Mucosa of descending colon (tissue), 3 donors: ENCODE measurements around the gene GNRH2. TPM values are rescaled to one million over a fixed set of nuclear protein-coding genes. Genes with fewer than 3 reads are reported as not detected.
"Not testable (repeated sequence)": the region's sequence is repeated elsewhere in the genome, so short reads cannot be mapped to it uniquely, and the experiment has no call there.

Experiments
- ATAC-seq: fragments of 200-7000 bp; cut with Tn5 transposase; one replicate; pipeline ENCODE4 v1.9.1; 2020; ENCODE audit warnings: mild to moderate bottlenecking, moderate library complexity
- DNase-seq, 3 donors: peaks; one replicate each; pipeline ENCODE4 v3.0.0-alpha.2; 2020
- H3K36me3 ChIP-seq: fragments of 200-600 bp; one replicate; pipeline ENCODE4 v1.8.0; 2021; ENCODE audit warnings: low read depth, mild to moderate bottlenecking
- H3K4me1 ChIP-seq: fragments of 200-600 bp; one replicate; pipeline ENCODE4 v1.8.0; 2021; ENCODE audit warnings: low read depth, mild to moderate bottlenecking
- H3K4me3 ChIP-seq: fragments of 200-600 bp; one replicate; pipeline ENCODE4 v1.8.0; 2021; ENCODE audit warnings: mild to moderate bottlenecking
- H3K9me3 ChIP-seq: fragments of 200-600 bp; one replicate; pipeline ENCODE4 v1.8.0; 2021; ENCODE audit warnings: mild to moderate bottlenecking
- intact Hi-C, 2 donors: fragments of 100-400 bp; cut with DNase I in 1 of 2; cut with micrococcal nuclease in 1 of 2; formaldehyde crosslinking; loops; one replicate each; pipeline versions ENCODE4 v1.11.0 to v1.11.1; 2022; cut with DNase I, micrococcal nuclease
- total RNA-seq, 3 donors: library from RNA; stranded (reverse); fragmentation: NEBNext Ultra II Directional in 2 of 3; extraction: Animal tissue kit (Norgen Biotek cat#: 25700) in 2 of 3; gene quantifications; one replicate each; pipeline versions ENCODE4 v1.2.1 to v1.2.4, GENCODE V29; 2021 to 2023
- TF ChIP-seq, protein P1 (sequence below): fragments of 200-600 bp; IDR thresholded peaks from one replicate; pipeline ENCODE4 v1.8.0; 2022; ENCODE audit warnings: antibody characterized with exemption, mild to moderate bottlenecking
- donor health status: DM: no; HTN: no; CAD: no; lungs with moderate emphysema.
- donor health status: DM: no; HTN: no; CAD: no.
- donor health status: DM: no; HTN: yes; CAD: no.

GNRH2 gene
- total RNA-seq, 3 donors from 2014 or later, result 1.1 TPM; not detected in 2

DNA sequence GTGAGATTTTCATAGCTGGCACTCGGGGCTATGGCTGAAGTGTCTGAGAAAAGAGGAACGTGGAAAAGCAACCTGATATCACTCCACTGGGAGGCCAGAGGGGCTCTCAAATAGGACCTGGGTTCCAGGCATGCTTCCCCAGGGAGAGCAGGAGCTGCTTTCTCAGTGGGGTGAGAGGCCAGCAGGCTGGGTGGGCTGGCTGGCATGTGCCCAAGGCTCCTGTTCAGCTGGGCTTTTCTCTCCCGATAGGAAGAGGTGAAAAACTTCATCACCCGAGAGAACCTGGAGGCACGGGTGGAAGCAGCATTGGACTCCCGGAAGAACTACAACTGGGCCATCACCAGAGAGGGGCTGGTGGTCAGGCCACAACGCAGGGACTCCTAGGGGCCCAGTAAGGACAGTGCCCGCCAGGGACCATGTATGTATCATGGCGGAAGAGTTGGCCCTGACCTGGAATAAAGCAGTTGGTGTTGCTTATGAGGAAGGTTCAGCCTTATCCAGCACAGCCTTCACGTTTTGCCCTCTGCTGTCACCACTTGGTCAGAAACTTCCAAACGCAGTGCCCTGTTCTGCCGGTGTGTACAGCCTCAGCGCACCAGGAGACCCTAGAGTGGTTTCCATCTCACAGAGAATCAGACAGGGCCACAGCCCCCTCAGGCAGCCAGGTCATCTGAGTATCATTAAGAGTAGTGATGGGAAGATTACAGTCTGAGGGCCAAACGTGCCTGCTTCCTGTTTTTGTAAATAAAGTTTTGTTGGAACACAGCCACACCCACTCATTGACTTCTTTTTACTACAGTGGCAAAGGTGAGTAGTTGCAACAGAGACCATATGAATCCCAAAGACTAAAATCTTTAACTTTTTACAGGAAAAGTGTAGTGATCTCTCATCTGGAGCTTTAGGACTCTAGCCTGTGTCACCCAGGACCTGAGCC lies 4.3 kb downstream of the GNRH2 start:
- ATAC-seq, result no peak
- H3K4me3 ChIP-seq, result no peak overlapping the region
- peaks cover 14% of the 10 kb centered on the region for H3K4me1 ChIP-seq
- intact Hi-C loops, result no loop called here
- no peaks in the 10 kb centered on the region for H3K9me3 ChIP-seq
- TF ChIP-seq, protein P1, sequence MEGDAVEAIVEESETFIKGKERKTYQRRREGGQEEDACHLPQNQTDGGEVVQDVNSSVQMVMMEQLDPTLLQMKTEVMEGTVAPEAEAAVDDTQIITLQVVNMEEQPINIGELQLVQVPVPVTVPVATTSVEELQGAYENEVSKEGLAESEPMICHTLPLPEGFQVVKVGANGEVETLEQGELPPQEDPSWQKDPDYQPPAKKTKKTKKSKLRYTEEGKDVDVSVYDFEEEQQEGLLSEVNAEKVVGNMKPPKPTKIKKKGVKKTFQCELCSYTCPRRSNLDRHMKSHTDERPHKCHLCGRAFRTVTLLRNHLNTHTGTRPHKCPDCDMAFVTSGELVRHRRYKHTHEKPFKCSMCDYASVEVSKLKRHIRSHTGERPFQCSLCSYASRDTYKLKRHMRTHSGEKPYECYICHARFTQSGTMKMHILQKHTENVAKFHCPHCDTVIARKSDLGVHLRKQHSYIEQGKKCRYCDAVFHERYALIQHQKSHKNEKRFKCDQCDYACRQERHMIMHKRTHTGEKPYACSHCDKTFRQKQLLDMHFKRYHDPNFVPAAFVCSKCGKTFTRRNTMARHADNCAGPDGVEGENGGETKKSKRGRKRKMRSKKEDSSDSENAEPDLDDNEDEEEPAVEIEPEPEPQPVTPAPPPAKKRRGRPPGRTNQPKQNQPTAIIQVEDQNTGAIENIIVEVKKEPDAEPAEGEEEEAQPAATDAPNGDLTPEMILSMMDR, result no peak
- no peaks in the 10 kb centered on the region for H3K36me3 ChIP-seq
- DNase-seq, result no peak

DNA sequence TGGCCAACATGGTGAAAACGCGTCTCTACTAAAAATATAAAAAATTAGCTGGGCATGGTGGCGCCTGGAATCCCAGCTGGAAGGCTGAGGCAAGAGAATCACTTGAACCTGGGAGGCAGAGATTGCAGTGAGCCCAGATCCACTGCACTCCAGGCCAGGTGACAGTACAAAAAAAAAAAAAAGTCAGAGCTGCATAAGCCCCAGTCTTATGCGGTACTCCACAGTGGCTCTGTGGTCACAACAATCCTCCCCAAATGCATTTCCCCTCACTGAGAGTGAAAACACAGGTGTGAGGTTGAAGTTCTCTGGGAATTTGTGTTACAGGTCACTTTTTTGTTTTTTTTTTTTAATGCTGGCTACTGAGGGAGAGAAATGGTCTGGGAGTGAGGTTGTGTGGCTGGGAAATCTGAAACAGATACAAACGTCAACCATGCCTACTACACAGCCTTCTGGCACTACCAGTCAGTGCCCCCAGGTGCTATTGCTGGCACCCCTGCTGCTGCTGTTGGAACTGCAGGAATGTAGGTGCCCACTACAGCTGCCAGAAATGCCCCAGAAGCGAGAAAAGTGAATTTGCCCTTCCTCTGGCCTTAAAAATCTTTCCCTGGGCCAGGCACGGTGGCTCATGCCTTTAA lies 8.1 kb downstream of the GNRH2 start:
- ATAC-seq, result no peak
- Histone ChIP-seq H3K4me3 (no peak overlapping the region), H3K36me3 (no peaks in the 10 kb centered on the region), H3K4me1 (peaks cover 12% of the 10 kb centered on the region), H3K9me3 (no peaks in the 10 kb centered on the region)
- TF ChIP-seq, protein P1, result no peak
- DNase-seq, result no peak
- intact Hi-C loops, result loop anchor here in 1 of 2 donors (10.0 kb wide), 1 partner anchor 63 kb away; no protein-coding TSS in a partner anchor

GRCh38 chr20:3059489-3059888 lies 16.1 kb downstream of the GNRH2 start:
- H3K36me3 ChIP-seq, result no peaks in the 10 kb centered on the region
- TF ChIP-seq, protein P1, result no peak
- H3K4me3 ChIP-seq, result no peak overlapping the region
- intact Hi-C loops, result loop anchor here in 1 of 2 donors (10.0 kb wide), 1 partner anchor 55 kb away; no protein-coding TSS in a partner anchor
- H3K9me3 ChIP-seq, result no peaks in the 10 kb centered on the region
- H3K4me1 ChIP-seq, result no peaks in the 10 kb centered on the region
- DNase-seq (no peak), ATAC-seq (no peak)

GRCh38 chr20:3064119-3064518 lies 20.7 kb downstream of the GNRH2 start:
- intact Hi-C loops, H3K9me3 ChIP-seq, ATAC-seq, H3K4me3 ChIP-seq, H3K36me3 ChIP-seq, DNase-seq, H3K4me1 ChIP-seq: not testable (repeated sequence)

DNA sequence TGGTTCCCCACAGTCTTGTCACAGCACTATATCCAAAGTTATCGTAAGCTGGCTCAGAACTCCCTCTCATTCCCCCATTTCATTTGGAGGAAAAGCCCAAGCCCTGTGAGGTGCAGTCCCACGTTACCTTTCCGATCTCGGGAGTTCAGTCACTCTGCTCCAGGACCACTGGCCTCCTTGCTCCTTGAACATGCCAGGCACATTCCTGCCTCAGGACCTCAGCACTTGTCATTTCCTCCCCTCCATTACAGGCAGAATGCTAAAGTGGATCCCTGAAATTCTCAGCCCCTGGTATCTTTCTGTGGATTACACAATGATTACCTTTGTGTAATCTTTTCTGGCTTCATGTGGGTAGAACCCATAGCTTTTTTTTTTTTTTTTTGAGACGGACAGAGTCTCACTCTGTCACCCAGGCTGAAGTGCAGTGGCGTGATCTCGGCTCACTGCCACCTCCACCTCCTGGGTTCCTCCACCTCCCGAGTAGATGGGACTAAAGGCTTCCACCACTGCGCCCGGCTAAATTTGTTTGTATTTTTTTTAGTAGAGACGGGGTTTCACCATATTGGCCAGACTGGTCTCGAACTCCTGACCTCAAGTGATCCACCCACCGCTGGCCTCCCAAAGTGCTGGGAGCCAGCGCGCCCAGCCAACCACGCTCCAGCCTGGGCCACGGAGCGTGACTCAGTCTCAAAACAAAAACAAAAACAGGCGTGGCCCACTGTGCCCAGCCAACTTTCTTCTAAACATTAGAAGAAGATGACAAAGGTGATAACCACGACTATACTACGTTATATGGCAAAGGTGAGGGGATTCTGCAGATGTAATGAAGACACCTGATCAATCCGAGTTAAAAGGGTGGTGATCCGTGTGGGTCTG lies 24.0 kb downstream of the GNRH2 start:
- peaks cover 11% of the 10 kb centered on the region for H3K4me1 ChIP-seq
- H3K9me3 ChIP-seq, result no peaks in the 10 kb centered on the region
- TF ChIP-seq, protein P1, result no peak
- H3K4me3 ChIP-seq, result no peak overlapping the region
- ATAC-seq, result no peak
- intact Hi-C loops, result no loop called here
- no peak for DNase-seq
- no peaks in the 10 kb centered on the region for H3K36me3 ChIP-seq
